LNCAP (cell line): ENCODE measurements around the gene UQCRFS1.

Experiments
- TF ChIP-seq, protein P1 (sequence below): fragments of 450-650 bp; IDR thresholded peaks from 2 replicates; pipeline ENCODE4 v1.5.1; 2017; ENCODE audit warnings: mild to moderate bottlenecking

UQCRFS1 gene

GRCh38 chr19:29211562-29212355, 1.2 kb downstream of the UQCRFS1 start:
- TF ChIP-seq, protein P1, sequence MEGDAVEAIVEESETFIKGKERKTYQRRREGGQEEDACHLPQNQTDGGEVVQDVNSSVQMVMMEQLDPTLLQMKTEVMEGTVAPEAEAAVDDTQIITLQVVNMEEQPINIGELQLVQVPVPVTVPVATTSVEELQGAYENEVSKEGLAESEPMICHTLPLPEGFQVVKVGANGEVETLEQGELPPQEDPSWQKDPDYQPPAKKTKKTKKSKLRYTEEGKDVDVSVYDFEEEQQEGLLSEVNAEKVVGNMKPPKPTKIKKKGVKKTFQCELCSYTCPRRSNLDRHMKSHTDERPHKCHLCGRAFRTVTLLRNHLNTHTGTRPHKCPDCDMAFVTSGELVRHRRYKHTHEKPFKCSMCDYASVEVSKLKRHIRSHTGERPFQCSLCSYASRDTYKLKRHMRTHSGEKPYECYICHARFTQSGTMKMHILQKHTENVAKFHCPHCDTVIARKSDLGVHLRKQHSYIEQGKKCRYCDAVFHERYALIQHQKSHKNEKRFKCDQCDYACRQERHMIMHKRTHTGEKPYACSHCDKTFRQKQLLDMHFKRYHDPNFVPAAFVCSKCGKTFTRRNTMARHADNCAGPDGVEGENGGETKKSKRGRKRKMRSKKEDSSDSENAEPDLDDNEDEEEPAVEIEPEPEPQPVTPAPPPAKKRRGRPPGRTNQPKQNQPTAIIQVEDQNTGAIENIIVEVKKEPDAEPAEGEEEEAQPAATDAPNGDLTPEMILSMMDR: no peak

GRCh38 chr19:29206453-29206852, 6.5 kb downstream of the UQCRFS1 start:
- TF ChIP-seq, protein P1: no peak

DNA sequence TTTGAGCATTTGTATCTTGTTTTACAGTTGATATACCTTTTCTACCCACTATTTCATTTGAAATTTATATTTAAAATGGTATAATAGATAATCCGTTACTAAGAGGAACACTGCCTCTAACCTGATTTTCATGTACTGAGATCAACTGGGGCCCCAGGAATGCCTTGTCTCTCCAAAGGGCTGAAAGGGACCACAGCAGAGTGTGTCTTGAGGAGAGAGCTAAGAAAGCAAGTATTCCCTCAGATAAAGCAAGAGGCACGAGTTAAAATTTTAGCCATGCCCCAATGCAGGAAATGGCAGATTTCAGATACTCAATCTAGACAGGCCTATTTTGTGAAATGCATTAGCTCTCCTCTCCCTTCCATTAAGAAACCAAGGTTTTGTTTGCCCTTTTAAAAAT, 10.7 kb downstream of the UQCRFS1 start:
- TF ChIP-seq, protein P1: no peak

GRCh38 chr19:29201855-29202254, 11.1 kb downstream of the UQCRFS1 start:
- TF ChIP-seq, protein P1: no peak

- TF ChIP-seq, protein P1: no peak
Observed at GRCh38 chr19:29194658-29195057, 18.3 kb downstream of the UQCRFS1 start.

DNA sequence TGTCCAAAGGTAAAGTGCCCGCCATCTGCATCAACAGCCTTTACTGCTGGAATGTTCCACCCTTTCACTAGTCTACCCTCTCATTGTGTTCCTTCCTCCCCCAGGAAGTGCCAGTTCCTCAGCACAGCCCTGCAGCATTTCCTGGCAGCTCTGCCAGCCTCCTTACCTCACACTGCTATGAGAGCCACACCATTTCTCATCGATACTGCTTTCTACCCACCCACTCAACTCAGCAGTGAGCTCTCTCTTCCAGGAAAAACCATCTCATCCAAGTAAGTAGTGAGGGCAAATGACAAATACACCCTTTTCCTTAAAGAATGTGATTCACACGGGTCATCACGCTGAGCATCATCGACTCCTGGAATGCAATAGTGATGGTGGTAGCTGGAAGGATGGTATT, 19.8 kb downstream of the UQCRFS1 start:
- TF ChIP-seq, protein P1: no peak

- TF ChIP-seq, protein P1: no peak
Observed at GRCh38 chr19:29191005-29191404, 21.9 kb downstream of the UQCRFS1 start.

GRCh38 chr19:29189033-29189360, 24.0 kb downstream of the UQCRFS1 start:
- TF ChIP-seq, protein P1: no peak
